RWPE1 (cell line): Measurements from ENCODE around the gene TMPRSS6.

Source experiments
- CTCF ChIA-PET: fragments of 350-600 bp; sonication (Branson Sonifier 250); formaldehyde crosslinking; extraction: SDS; loops from one replicate; lab custom pipeline; 2021; lab: Yijun Ruan, JAX
- POLR2A ChIA-PET: fragments of 400-600 bp; formaldehyde crosslinking; extraction: SDS; loops from one replicate; lab custom pipeline; 2020; ENCODE audit warnings: antibody characterized with exemption; ENCODE audit not compliant: low non-redundant PET; lab: Yijun Ruan, JAX
- DNase-seq: peaks from one replicate; pipeline ENCODE4 v3.0.0; 2012; ENCODE audit warnings: low spot score
- H3K27ac ChIP-seq: fragments of 450-650 bp; 2 replicates; pipeline ENCODE4 v1.5.1; 2017
- CTCF ChIP-seq: fragments of 450-650 bp; conservative IDR thresholded peaks from 2 replicates; pipeline ENCODE4 v1.5.1; 2017; ENCODE audit warnings: low read depth, mild to moderate bottlenecking

TMPRSS6 gene

GRCh38 chr22:37032535-37033460 is 76.7 kb downstream of the TMPRSS6 start:
- DNase-seq = peak; percentile 76
- ChIA-PET CTCF (interaction anchor here (1.0 to 1.1 kb wide), 2 partner anchors 11 to 19 kb away, joined by 3 to 5 read pairs; partner anchors contain the start of gene KCTD17), POLR2A (interaction anchor here (0.6 to 1.2 kb wide), 2 partner anchors 13 to 294 kb away, joined by 5 to 7 read pairs; partner anchors contain the start of genes MPST and TST)
- H3K27ac ChIP-seq = peak overlapping the region; percentile 99
- no peak for TF ChIP-seq CTCF

- POLR2A ChIA-PET = interaction anchor here (1.2 kb wide), 1 partner anchor 12 kb away, joined by 7 read pairs; the partner anchor contains the start of genes MPST and TST
- peak overlapping the region; percentile 99 for H3K27ac ChIP-seq
- DNase-seq = no peak
- CTCF ChIA-PET = interaction anchor here (1.0 to 1.1 kb wide), 2 partner anchors 11 to 20 kb away, joined by 3 to 5 read pairs; partner anchors contain the start of gene KCTD17
- no peak for TF ChIP-seq CTCF
Observed at GRCh38 chr22:37032134-37032534, 77.4 kb downstream of the TMPRSS6 start.

GRCh38 chr22:37030560-37031281 is 78.8 kb downstream of the TMPRSS6 start:
- ChIA-PET POLR2A (no interaction called here), CTCF (interaction anchor here (1.2 kb wide), 1 partner anchor 10 kb away, joined by 3 read pairs; no protein-coding TSS in a partner anchor)
- TF ChIP-seq CTCF = no peak

GRCh38 chr22:37028692-37029674 is 80.5 kb downstream of the TMPRSS6 start:
- ChIA-PET CTCF (interaction anchor here (0.6 to 1.2 kb wide), 2 partner anchors 9 to 10 kb away, joined by 3 read pairs; no protein-coding TSS in a partner anchor), POLR2A (no interaction called here)
- H3K27ac ChIP-seq = peak overlapping the region; percentile 99
- no peak for TF ChIP-seq CTCF
- DNase-seq = no peak

More at GRCh38 chr22:37030560-37031281, 78.8 kb downstream of the TMPRSS6 start:
- DNase-seq = no peak
- H3K27ac ChIP-seq = peak overlapping the region; percentile 99

GRCh38 chr22:37027556-37027955 is 82.0 kb downstream of the TMPRSS6 start:
- CTCF ChIA-PET = no interaction called here
- no peak for TF ChIP-seq CTCF
- no peak for DNase-seq
- POLR2A ChIA-PET = no interaction called here
- peak overlapping the region; percentile 30 for H3K27ac ChIP-seq
